SK-N-SH treated with all-trans-retinoic acid at 6 μM for 48 hours (cell line): ENCODE measurements around the gene TPRN.

Experiments used
- ATAC-seq: fragments of 200-7000 bp; cut with Tn5 transposase; 3 replicates; pipeline ENCODE4 v1.9.1; 2020; ENCODE audit warnings: mild to moderate bottlenecking, moderate library complexity
- ARNTL ChIP-seq: fragments of 450-650 bp; formaldehyde crosslinking; IDR thresholded peaks from 2 replicates; pipeline ENCODE4 v1.5.0; 2020; ENCODE audit warnings: low read depth, mild to moderate bottlenecking, moderate library complexity, borderline replicate concordance
- BACH2 ChIP-seq: fragments of 250-450 bp; sonication (Bioruptor Pico); IDR thresholded peaks from 2 replicates; pipeline ENCODE4 v1.9.0; 2021; ENCODE audit warnings: mild to moderate bottlenecking, borderline replicate concordance
- CSDC2 ChIP-seq: fragments of 250-450 bp; sonication (Bioruptor Pico); IDR thresholded peaks from 2 replicates; pipeline ENCODE4 v1.5.0; 2020; ENCODE audit warnings: mild to moderate bottlenecking, moderate library complexity
- ESRRG ChIP-seq: fragments of 250-450 bp; sonication (Bioruptor Pico); IDR thresholded peaks from 2 replicates; pipeline ENCODE4 v1.6.1; 2021; ENCODE audit warnings: mild to moderate bottlenecking
- GLIS3 ChIP-seq: fragments of 250-450 bp; sonication (Bioruptor Pico); IDR thresholded peaks from 2 replicates; pipeline ENCODE4 v1.5.0; 2020; ENCODE audit warnings: mild to moderate bottlenecking, moderate library complexity
- ISL1 ChIP-seq: fragments of 250-450 bp; sonication (Bioruptor Pico); IDR thresholded peaks from 2 replicates; pipeline ENCODE4 v2.1.2; 2022; ENCODE audit warnings: mild to moderate bottlenecking, moderate library complexity
- OSR1 ChIP-seq: fragments of 250-450 bp; sonication (Bioruptor Pico); IDR thresholded peaks from 2 replicates; pipeline ENCODE4 v1.8.0; 2022; ENCODE audit warnings: moderate library complexity, mild to moderate bottlenecking, inconsistent platforms
- PPARA ChIP-seq: fragments of 250-450 bp; sonication (Bioruptor Pico); IDR thresholded peaks from 2 replicates; pipeline ENCODE4 v1.5.0; 2020; ENCODE audit warnings: mild to moderate bottlenecking, borderline replicate concordance
- RARB ChIP-seq: fragments of 250-450 bp; sonication (Bioruptor Pico); IDR thresholded peaks from 2 replicates; pipeline ENCODE4 v1.8.0; 2021; ENCODE audit warnings: mild to moderate bottlenecking, moderate library complexity
- SNAI2 ChIP-seq: fragments of 250-450 bp; sonication (Bioruptor Pico); IDR thresholded peaks from 2 replicates; pipeline ENCODE4 v1.5.0; 2020; ENCODE audit warnings: mild to moderate bottlenecking, moderate library complexity
- TCF4 ChIP-seq: fragments of 250-450 bp; sonication (Bioruptor Pico); IDR thresholded peaks from 2 replicates; pipeline ENCODE4 v1.8.0; 2021; ENCODE audit warnings: mild to moderate bottlenecking, moderate library complexity, borderline replicate concordance
- TOX ChIP-seq: fragments of 250-450 bp; sonication (Bioruptor Pico); IDR thresholded peaks from 2 replicates; pipeline ENCODE4 v1.8.0; 2021; ENCODE audit warnings: mild to moderate bottlenecking, moderate library complexity, borderline replicate concordance
- TSHZ2 ChIP-seq: fragments of 250-450 bp; sonication (Bioruptor Pico); IDR thresholded peaks from 2 replicates; pipeline ENCODE4 v1.5.0; 2020; ENCODE audit warnings: mild to moderate bottlenecking, moderate library complexity
- ZC3H10 ChIP-seq: fragments of 250-450 bp; sonication (Bioruptor Pico); IDR thresholded peaks from 2 replicates; pipeline ENCODE4 v1.5.1; 2021; ENCODE audit warnings: mild to moderate bottlenecking, moderate library complexity
- ZFP3 ChIP-seq: fragments of 250-450 bp; sonication (Bioruptor Pico); IDR thresholded peaks from 2 replicates; pipeline ENCODE4 v1.5.0; 2020; ENCODE audit warnings: mild to moderate bottlenecking, moderate library complexity
- ZFP30 ChIP-seq: fragments of 450-650 bp; formaldehyde crosslinking; IDR thresholded peaks from 2 replicates; pipeline ENCODE4 v1.5.0; 2022; ENCODE audit warnings: mild to moderate bottlenecking, moderate library complexity
- ZNF565 ChIP-seq: fragments of 450-650 bp; formaldehyde crosslinking; conservative IDR thresholded peaks from 2 replicates; pipeline ENCODE4 v1.5.0; 2020; ENCODE audit warnings: low read depth, mild to moderate bottlenecking, moderate library complexity
- ZNF70 ChIP-seq: fragments of 450-650 bp; formaldehyde crosslinking; IDR thresholded peaks from 2 replicates; pipeline ENCODE4 v1.5.0; 2020; ENCODE audit warnings: mild to moderate bottlenecking, moderate library complexity
- TF ChIP-seq, protein P1 (sequence below): fragments of 250-450 bp; sonication (Bioruptor Pico); IDR thresholded peaks from 2 replicates; pipeline ENCODE4 v1.5.1; 2021; ENCODE audit warnings: mild to moderate bottlenecking, moderate library complexity
- TF ChIP-seq, protein P2 (sequence below): fragments of 250-450 bp; sonication (Bioruptor Pico); IDR thresholded peaks from 2 replicates; pipeline ENCODE4 v1.8.0; 2020; ENCODE audit warnings: mild to moderate bottlenecking, moderate library complexity, borderline replicate concordance
- TF ChIP-seq, protein P3 (sequence below): fragments of 250-450 bp; sonication (Bioruptor Pico); IDR thresholded peaks from 2 replicates; pipeline ENCODE4 v1.8.0; 2021; ENCODE audit warnings: low read depth, mild to moderate bottlenecking, moderate library complexity, borderline replicate concordance

Gene TPRN

DNA sequence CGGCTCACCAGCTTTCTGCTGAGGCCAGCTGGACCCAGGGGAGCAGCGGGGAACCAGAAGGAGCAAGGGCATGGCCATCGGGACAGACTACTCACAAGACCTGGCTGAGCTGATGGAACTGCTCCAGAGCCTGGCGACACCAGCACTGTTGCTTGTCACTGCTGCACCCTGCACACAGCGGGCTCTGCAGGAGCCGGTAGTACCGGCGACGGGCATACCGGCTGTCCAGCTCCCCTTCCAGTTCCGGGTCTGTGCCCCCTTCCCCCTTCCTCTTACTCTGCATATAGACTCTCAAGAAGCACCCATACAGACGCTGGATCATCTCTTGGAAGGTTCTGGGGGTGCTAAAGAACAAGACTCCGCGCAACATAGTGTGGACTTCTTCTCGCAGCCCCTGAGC, 13.2 kb downstream of the TPRN start:
- no peak for ATAC-seq
- TF ChIP-seq, protein P1, sequence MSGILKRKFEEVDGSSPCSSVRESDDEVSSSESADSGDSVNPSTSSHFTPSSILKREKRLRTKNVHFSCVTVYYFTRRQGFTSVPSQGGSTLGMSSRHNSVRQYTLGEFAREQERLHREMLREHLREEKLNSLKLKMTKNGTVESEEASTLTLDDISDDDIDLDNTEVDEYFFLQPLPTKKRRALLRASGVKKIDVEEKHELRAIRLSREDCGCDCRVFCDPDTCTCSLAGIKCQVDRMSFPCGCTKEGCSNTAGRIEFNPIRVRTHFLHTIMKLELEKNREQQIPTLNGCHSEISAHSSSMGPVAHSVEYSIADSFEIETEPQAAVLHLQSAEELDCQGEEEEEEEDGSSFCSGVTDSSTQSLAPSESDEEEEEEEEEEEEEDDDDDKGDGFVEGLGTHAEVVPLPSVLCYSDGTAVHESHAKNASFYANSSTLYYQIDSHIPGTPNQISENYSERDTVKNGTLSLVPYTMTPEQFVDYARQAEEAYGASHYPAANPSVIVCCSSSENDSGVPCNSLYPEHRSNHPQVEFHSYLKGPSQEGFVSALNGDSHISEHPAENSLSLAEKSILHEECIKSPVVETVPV (CRISPR knock-in tag), result no peak
- TF ChIP-seq TOX (CRISPR knock-in tag) (no peak), ESRRG (CRISPR knock-in tag) (no peak), ZNF70 (CRISPR knock-in tag) (no peak), CSDC2 (no peak), GLIS3 (CRISPR knock-in tag) (no peak), ZC3H10 (CRISPR knock-in tag) (no peak), RARB (CRISPR knock-in tag) (no peak), ISL1 (no peak)
- TF ChIP-seq, protein P2, sequence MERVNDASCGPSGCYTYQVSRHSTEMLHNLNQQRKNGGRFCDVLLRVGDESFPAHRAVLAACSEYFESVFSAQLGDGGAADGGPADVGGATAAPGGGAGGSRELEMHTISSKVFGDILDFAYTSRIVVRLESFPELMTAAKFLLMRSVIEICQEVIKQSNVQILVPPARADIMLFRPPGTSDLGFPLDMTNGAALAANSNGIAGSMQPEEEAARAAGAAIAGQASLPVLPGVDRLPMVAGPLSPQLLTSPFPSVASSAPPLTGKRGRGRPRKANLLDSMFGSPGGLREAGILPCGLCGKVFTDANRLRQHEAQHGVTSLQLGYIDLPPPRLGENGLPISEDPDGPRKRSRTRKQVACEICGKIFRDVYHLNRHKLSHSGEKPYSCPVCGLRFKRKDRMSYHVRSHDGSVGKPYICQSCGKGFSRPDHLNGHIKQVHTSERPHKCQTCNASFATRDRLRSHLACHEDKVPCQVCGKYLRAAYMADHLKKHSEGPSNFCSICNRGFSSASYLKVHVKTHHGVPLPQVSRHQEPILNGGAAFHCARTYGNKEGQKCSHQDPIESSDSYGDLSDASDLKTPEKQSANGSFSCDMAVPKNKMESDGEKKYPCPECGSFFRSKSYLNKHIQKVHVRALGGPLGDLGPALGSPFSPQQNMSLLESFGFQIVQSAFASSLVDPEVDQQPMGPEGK, result no peak
- TF ChIP-seq, protein P3, sequence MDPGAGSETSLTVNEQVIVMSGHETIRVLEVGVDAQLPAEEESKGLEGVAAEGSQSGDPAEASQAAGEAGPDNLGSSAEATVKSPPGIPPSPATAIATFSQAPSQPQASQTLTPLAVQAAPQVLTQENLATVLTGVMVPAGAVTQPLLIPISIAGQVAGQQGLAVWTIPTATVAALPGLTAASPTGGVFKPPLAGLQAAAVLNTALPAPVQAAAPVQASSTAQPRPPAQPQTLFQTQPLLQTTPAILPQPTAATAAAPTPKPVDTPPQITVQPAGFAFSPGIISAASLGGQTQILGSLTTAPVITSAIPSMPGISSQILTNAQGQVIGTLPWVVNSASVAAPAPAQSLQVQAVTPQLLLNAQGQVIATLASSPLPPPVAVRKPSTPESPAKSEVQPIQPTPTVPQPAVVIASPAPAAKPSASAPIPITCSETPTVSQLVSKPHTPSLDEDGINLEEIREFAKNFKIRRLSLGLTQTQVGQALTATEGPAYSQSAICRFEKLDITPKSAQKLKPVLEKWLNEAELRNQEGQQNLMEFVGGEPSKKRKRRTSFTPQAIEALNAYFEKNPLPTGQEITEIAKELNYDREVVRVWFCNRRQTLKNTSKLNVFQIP (CRISPR knock-in tag), result no peak

GRCh38 chr9:137186385-137186784, 14.2 kb downstream of the TPRN start:
- no peak for ATAC-seq
- TF ChIP-seq ZFP3 (CRISPR knock-in tag) (no peak), PPARA (CRISPR knock-in tag) (no peak), ZNF565 (no peak), ISL1 (no peak), RARB (CRISPR knock-in tag) (no peak), ESRRG (CRISPR knock-in tag) (no peak), ARNTL (CRISPR knock-in tag) (no peak), BACH2 (CRISPR knock-in tag) (no peak), ZC3H10 (CRISPR knock-in tag) (no peak), ZFP30 (CRISPR knock-in tag) (no peak), ZNF70 (CRISPR knock-in tag) (no peak)
- TF ChIP-seq, protein P2, result no peak
- TF ChIP-seq, protein P3 (CRISPR knock-in tag), result no peak
- TF ChIP-seq, protein P1 (CRISPR knock-in tag), result no peak

- no peak for ATAC-seq
- TF ChIP-seq CSDC2 (no peak), ARNTL (CRISPR knock-in tag) (no peak), ZNF70 (CRISPR knock-in tag) (no peak), ISL1 (no peak), TCF4 (no peak), OSR1 (CRISPR knock-in tag) (no peak), ESRRG (CRISPR knock-in tag) (no peak), TOX (CRISPR knock-in tag) (no peak), RARB (CRISPR knock-in tag) (no peak), ZC3H10 (CRISPR knock-in tag) (no peak), TSHZ2 (CRISPR knock-in tag) (no peak), SNAI2 (CRISPR knock-in tag) (no peak)
- TF ChIP-seq, protein P3 (CRISPR knock-in tag), result no peak
These were observed 14.6 kb downstream of the TPRN start for GRCh38 chr9:137185921-137186320.
